Erythroblast (primary cell): ENCODE data around the gene ACADVL.

Experiments used
- GATA1 ChIP-seq: IDR thresholded peaks from 2 replicates; pipeline ENCODE4 v1.6.1; 2011; ENCODE audit warnings: low read depth, mild to moderate bottlenecking, control low read depth, low read length, moderate library complexity
- POLR2A ChIP-seq: IDR thresholded peaks from 2 replicates; pipeline ENCODE4 v1.6.1; 2011; ENCODE audit warnings: mild to moderate bottlenecking, low read length

GRCh38 chr17:7251661-7252175 lies 32.0 kb downstream of the ACADVL start, which contains the start of gene CTDNEP1:
- TF ChIP-seq POLR2A, result no peak
- TF ChIP-seq GATA1, result no peak
